Endothelial cell of umbilical vein (primary cell): ENCODE data around the gene MFGE8. TPM values are rescaled to one million over a fixed set of nuclear protein-coding genes. Genes with fewer than 3 reads are reported as not detected.

ENCODE experiments used
- BruUV-seq: library from RNA; stranded (reverse); fragments of 400-500 nt; replicated peaks from 2 replicates; lab custom pipeline; 2021; lab: Mats Ljungman, UMichigan
- CTCF ChIA-PET: fragments of 300-600, 350-600 bp; sonication (Branson Sonifier 250); formaldehyde crosslinking; loops from one replicate; lab custom pipeline; 2021; ENCODE audit warnings: antibody characterized with exemption, inconsistent platforms; lab: Charles Lee
- POLR2A ChIA-PET: fragments of 300-600, 350-600 bp; sonication (Branson Sonifier 250); formaldehyde crosslinking; loops from one replicate; lab custom pipeline; 2021; ENCODE audit warnings: antibody characterized with exemption, inconsistent platforms; lab: Charles Lee
- DNase-seq: peaks from one replicate; pipeline ENCODE4 v3.0.0-alpha.2; 2011; ENCODE audit warnings: low read depth, low spot score
- FAIRE-seq: peaks from 2 replicates; lab custom pipeline; 2011; peaks lifted over from hg19 to GRCh38; lab: Jason Lieb, UNC
- H2AFZ ChIP-seq: 2 replicates; pipeline ENCODE4 v1.6.0; 2012; ENCODE audit warnings: low read depth, low read length, control low read depth, inconsistent platforms
- H3K27ac ChIP-seq: 2 replicates; pipeline ENCODE4 v1.5.1; 2011; ENCODE audit warnings: low read depth, mild to moderate bottlenecking, control low read depth, low read length, moderate library complexity; ENCODE audit not compliant: insufficient read depth
- H3K27me3 ChIP-seq, 2 experiments: 2 replicates each; pipeline versions ENCODE4 v1.6.0 to v1.6.1; 2011; ENCODE audit warnings: low read length in 2 of 2, mixed read lengths in 1 of 2; ENCODE audit not compliant: control insufficient read depth in 2 of 2, insufficient read depth in 2 of 2
- H3K36me3 ChIP-seq, 2 experiments: 2 replicates in 1 of 2; 3 replicates in 1 of 2; pipeline ENCODE4 v1.5.1; 2011; ENCODE audit warnings: low read length in 2 of 2, mild to moderate bottlenecking in 1 of 2, moderate library complexity in 1 of 2; ENCODE audit not compliant: control insufficient read depth in 2 of 2, insufficient read depth in 2 of 2; ENCODE audit errors: extremely low read depth in 1 of 2
- H3K4me1 ChIP-seq: 3 replicates; pipeline ENCODE4 v1.5.1; 2011; ENCODE audit warnings: mild to moderate bottlenecking, low read length; ENCODE audit not compliant: control insufficient read depth, insufficient read depth; ENCODE audit errors: extremely low read depth
- H3K4me2 ChIP-seq: 2 replicates; pipeline ENCODE4 v1.6.1; 2011; ENCODE audit warnings: low read length, control low read depth, mixed read lengths; ENCODE audit not compliant: insufficient read depth
- H3K4me3 ChIP-seq, 3 experiments: fragments of 200-600 bp in 1 of 3; sonication (generic), shearing (Covaris generic) in 1 of 3; replicated peaks in 1 of 3; 2 replicates each; pipeline ENCODE4 v1.5.1; 2011 to 2016; ENCODE audit warnings: control low read depth in 3 of 3, low read length in 3 of 3, mild to moderate bottlenecking in 2 of 3, inconsistent platforms in 1 of 3, low read depth in 1 of 3, moderate library complexity in 1 of 3; ENCODE audit not compliant: insufficient read depth in 1 of 3
- H3K79me2 ChIP-seq: 2 replicates; pipeline ENCODE4 v1.6.0; 2012; ENCODE audit warnings: low read length, inconsistent platforms; ENCODE audit not compliant: control insufficient read depth, insufficient read depth
- H3K9ac ChIP-seq: replicated peaks from 2 replicates; pipeline ENCODE3; 2011; ENCODE audit warnings: low read length, control low read depth; ENCODE audit not compliant: insufficient read depth; ENCODE audit errors: extremely low read depth
- H3K9me1 ChIP-seq: replicated peaks from 3 replicates; pipeline ENCODE4 v1.6.0; 2011; ENCODE audit warnings: mild to moderate bottlenecking, low read length; ENCODE audit not compliant: control insufficient read depth, insufficient read depth; ENCODE audit errors: extremely low read depth
- H3K9me3 ChIP-seq: replicated peaks from 2 replicates; pipeline ENCODE4 v1.5.1; 2012; ENCODE audit warnings: low read length, inconsistent platforms; ENCODE audit not compliant: control insufficient read depth, insufficient read depth
- H4K20me1 ChIP-seq: replicated peaks from 2 replicates; pipeline ENCODE3; 2011; ENCODE audit warnings: mild to moderate bottlenecking, low read length; ENCODE audit not compliant: control insufficient read depth, insufficient read depth; ENCODE audit errors: extremely low read depth
- EZH2 ChIP-seq: IDR thresholded peaks from 2 replicates; pipeline ENCODE4 v1.6.1; 2012; ENCODE audit warnings: borderline replicate concordance, low read depth, mild to moderate bottlenecking, moderate library complexity, low read length, inconsistent platforms; ENCODE audit not compliant: severe bottlenecking
- FOS ChIP-seq: IDR thresholded peaks from 2 replicates; pipeline ENCODE4 v1.6.1; 2011; ENCODE audit warnings: mild to moderate bottlenecking, low read length, moderate library complexity, borderline replicate concordance; ENCODE audit not compliant: insufficient read depth
- GATA2 ChIP-seq: IDR thresholded peaks from 2 replicates; pipeline ENCODE4 v1.7.0; 2011; ENCODE audit warnings: low read depth, mild to moderate bottlenecking, moderate library complexity, mixed read lengths, low read length; ENCODE audit not compliant: insufficient read length, insufficient read depth
- JUN ChIP-seq: IDR thresholded peaks from 2 replicates; pipeline ENCODE4 v1.6.1; 2011; ENCODE audit warnings: borderline replicate concordance, low read depth; ENCODE audit not compliant: insufficient read length, insufficient read depth
- MYC ChIP-seq: IDR thresholded peaks from one replicate; pipeline ENCODE4 v1.6.1; 2011; ENCODE audit warnings: mild to moderate bottlenecking, low read depth, low read length
- POLR2A ChIP-seq: IDR thresholded peaks from 2 replicates; pipeline ENCODE4 v1.6.1; 2012; ENCODE audit warnings: low read depth, mild to moderate bottlenecking, control low read depth, low read length
- POLR2AphosphoS5 ChIP-seq: IDR thresholded peaks from 2 replicates; pipeline ENCODE4 v1.6.1; 2012; ENCODE audit warnings: low read depth, mild to moderate bottlenecking, control low read depth, low read length, moderate library complexity; ENCODE audit not compliant: insufficient read depth
- dilution Hi-C: fragments of 300-500 bp; cut with MboI; formaldehyde crosslinking; loops from one replicate; pipeline ENCODE4 v1.15.0; 2019; ENCODE audit warnings: low sequenced_read_pairs; ENCODE audit not compliant: extremely low pct_ligation_motif_present
- intact Hi-C: fragments of 100-400 bp; cut with micrococcal nuclease; formaldehyde crosslinking; loops from one replicate; pipeline ENCODE4 v1.10.0; 2022
- polyA plus RNA-seq, 4 experiments: library from polyadenylated mRNA; depleted of rRNA in 3 of 4; stranded (reverse) in 3 of 4; unstranded in 1 of 4; fragments of >200 nt; gene quantifications; 2 replicates each; pipeline versions ENCODE4 v1.2.1 to v1.2.3, GENCODE V29; 2011 to 2012; ENCODE audit warnings: missing spikeins in 1 of 4
- total RNA-seq: library from RNA; stranded (reverse); gene quantifications from 2 replicates; pipeline ENCODE4 v1.2.3, GENCODE V29; 2021
- TF ChIP-seq, protein P1 (sequence below): IDR thresholded peaks from 2 replicates; pipeline ENCODE4 v1.6.1; 2011; ENCODE audit not compliant: insufficient read depth, insufficient read length
- TF ChIP-seq, protein P2 (sequence below), 2 donors: IDR thresholded peaks; 1 replicate in 1 of 2; 2 replicates in 1 of 2; pipeline ENCODE4 v1.5.1; 2011; ENCODE audit warnings: low read length in 2 of 2, mild to moderate bottlenecking in 2 of 2, moderate library complexity in 2 of 2, control low read depth in 1 of 2, inconsistent platforms in 1 of 2, low read depth in 1 of 2; ENCODE audit not compliant: insufficient read depth in 1 of 2; ENCODE audit errors: extremely low read depth in 1 of 2

The MFGE8 gene
- total and polyA plus RNA-seq, 2 donors (not counting 3 experiments of a cell fraction or from before 2014, with no cell fraction given): 108 to 117 TPM

DNA sequence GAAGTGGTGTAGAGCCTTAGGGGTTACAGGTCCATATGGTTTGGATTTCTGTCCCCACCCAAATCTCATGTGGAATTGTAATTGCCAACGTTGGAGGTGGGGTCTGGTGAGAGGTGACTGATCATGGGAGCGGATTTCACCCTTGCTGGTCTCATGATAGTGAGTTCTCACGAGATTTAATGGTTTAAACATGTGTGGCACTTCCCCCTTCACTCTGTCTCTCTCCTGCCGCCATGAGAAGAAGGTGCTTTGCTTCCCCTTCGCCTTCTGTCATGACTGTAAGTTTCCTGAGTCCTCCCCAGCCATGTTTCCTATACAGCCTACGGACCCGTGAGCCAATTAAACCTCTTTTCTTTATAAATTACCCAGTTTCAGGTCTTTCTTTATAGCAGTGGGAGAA lies 43.1 kb upstream of the MFGE8 start:
- dilution Hi-C loops (no loop called here), intact Hi-C loops (no loop called here)
- H3K79me2 ChIP-seq: no peaks in the 10 kb centered on the region
- BruUV-seq: no TSS peak
- DNase-seq (no peak), FAIRE-seq (no peak)
- H3K4me2 ChIP-seq: no peak overlapping the region
- H3K9me1 ChIP-seq: no peaks in the 10 kb centered on the region
- H3K36me3 ChIP-seq: no peaks in the 10 kb centered on the region
- TF ChIP-seq POLR2A (no peak), POLR2AphosphoS5 (no peak), JUN (no peak), MYC (no peak), GATA2 (no peak), FOS (no peak), EZH2 (no peak)
- TF ChIP-seq, protein P1, sequence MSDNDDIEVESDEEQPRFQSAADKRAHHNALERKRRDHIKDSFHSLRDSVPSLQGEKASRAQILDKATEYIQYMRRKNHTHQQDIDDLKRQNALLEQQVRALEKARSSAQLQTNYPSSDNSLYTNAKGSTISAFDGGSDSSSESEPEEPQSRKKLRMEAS: no peak
- TF ChIP-seq, protein P2, sequence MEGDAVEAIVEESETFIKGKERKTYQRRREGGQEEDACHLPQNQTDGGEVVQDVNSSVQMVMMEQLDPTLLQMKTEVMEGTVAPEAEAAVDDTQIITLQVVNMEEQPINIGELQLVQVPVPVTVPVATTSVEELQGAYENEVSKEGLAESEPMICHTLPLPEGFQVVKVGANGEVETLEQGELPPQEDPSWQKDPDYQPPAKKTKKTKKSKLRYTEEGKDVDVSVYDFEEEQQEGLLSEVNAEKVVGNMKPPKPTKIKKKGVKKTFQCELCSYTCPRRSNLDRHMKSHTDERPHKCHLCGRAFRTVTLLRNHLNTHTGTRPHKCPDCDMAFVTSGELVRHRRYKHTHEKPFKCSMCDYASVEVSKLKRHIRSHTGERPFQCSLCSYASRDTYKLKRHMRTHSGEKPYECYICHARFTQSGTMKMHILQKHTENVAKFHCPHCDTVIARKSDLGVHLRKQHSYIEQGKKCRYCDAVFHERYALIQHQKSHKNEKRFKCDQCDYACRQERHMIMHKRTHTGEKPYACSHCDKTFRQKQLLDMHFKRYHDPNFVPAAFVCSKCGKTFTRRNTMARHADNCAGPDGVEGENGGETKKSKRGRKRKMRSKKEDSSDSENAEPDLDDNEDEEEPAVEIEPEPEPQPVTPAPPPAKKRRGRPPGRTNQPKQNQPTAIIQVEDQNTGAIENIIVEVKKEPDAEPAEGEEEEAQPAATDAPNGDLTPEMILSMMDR (IDR thresholded peaks at IDR 0.05; ENCODE audit: extremely low read depth in 1 of 2, insufficient read depth in 1 of 2, low read depth in 1 of 2, low read length in 2 of 2): no peak
- H3K9ac ChIP-seq: no peak overlapping the region
- no peak overlapping the region for H3K27ac ChIP-seq
- H4K20me1 ChIP-seq: no peaks in the 10 kb centered on the region
- ChIA-PET POLR2A (no interaction called here), CTCF (interaction anchor here (1.0 to 1.6 kb wide), 2 partner anchors 18 to 52 kb away, joined by 3 to 4 read pairs; no protein-coding TSS in a partner anchor)
- H3K4me1 ChIP-seq: no peaks in the 10 kb centered on the region
- H3K9me3 ChIP-seq: no peaks in the 10 kb centered on the region
- H2AFZ ChIP-seq: no peak overlapping the region
- H3K4me3 ChIP-seq: no peak overlapping the region
- H3K27me3 ChIP-seq: no peaks in the 10 kb centered on the region
